K562 (cell line): ENCODE measurements around the gene SPDYE3.

ENCODE experiments used
- TF ChIP-seq, protein P1 (sequence below): fragments of 450-650 bp; IDR thresholded peaks from 2 replicates; pipeline ENCODE4 v1.6.1; 2017; ENCODE audit warnings: antibody characterized with exemption
- TF ChIP-seq, protein P2 (sequence below), 3 experiments: IDR thresholded peaks in 2 of 3; conservative IDR thresholded peaks in 1 of 3; 2 replicates each; pipeline ENCODE4 v1.5.1; 2011 to 2012; ENCODE audit warnings: low read length in 3 of 3, mild to moderate bottlenecking in 3 of 3, control low read depth in 2 of 3, improper control_type of control experiment in 1 of 3, inconsistent platforms in 1 of 3, low read depth in 1 of 3, mixed read lengths in 1 of 3, moderate library complexity in 1 of 3; ENCODE audit not compliant: insufficient read depth in 2 of 3

DNA sequence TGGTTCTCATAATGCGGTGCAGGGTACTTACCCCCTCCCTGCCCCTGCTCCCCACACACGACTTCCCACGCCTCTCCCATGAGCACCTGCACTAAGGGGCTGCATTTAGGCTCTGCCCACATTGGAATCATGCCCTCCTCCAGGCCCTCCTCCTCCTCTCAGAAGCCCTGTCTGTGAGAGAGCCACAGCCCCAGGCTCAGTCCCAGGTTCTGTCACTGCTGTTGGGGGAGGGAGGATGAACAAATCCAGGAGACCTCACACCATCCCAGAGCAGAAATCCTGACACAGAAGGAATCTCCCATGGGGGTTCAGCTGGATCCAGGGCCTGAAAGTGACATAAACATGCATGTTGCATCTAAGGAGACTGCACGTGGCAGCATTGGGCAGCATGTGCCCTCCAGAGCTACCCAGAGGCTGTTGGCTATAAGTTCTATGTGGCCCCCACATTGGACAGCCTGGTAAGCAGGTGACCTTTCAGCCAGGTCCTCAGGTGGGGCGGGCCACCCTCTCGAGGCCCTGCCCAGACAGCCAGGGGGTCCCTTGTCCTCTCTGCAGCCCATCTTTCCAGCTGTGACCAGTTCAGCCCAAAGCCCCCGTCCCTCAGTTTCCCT, 64.2 kb downstream of the SPDYE3 start:
- TF ChIP-seq, protein P1, sequence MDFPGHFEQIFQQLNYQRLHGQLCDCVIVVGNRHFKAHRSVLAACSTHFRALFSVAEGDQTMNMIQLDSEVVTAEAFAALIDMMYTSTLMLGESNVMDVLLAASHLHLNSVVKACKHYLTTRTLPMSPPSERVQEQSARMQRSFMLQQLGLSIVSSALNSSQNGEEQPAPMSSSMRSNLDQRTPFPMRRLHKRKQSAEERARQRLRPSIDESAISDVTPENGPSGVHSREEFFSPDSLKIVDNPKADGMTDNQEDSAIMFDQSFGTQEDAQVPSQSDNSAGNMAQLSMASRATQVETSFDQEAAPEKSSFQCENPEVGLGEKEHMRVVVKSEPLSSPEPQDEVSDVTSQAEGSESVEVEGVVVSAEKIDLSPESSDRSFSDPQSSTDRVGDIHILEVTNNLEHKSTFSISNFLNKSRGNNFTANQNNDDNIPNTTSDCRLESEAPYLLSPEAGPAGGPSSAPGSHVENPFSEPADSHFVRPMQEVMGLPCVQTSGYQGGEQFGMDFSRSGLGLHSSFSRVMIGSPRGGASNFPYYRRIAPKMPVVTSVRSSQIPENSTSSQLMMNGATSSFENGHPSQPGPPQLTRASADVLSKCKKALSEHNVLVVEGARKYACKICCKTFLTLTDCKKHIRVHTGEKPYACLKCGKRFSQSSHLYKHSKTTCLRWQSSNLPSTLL, result no peak
- TF ChIP-seq, protein P2, sequence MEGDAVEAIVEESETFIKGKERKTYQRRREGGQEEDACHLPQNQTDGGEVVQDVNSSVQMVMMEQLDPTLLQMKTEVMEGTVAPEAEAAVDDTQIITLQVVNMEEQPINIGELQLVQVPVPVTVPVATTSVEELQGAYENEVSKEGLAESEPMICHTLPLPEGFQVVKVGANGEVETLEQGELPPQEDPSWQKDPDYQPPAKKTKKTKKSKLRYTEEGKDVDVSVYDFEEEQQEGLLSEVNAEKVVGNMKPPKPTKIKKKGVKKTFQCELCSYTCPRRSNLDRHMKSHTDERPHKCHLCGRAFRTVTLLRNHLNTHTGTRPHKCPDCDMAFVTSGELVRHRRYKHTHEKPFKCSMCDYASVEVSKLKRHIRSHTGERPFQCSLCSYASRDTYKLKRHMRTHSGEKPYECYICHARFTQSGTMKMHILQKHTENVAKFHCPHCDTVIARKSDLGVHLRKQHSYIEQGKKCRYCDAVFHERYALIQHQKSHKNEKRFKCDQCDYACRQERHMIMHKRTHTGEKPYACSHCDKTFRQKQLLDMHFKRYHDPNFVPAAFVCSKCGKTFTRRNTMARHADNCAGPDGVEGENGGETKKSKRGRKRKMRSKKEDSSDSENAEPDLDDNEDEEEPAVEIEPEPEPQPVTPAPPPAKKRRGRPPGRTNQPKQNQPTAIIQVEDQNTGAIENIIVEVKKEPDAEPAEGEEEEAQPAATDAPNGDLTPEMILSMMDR (IDR thresholded peaks at IDR 0.05 in 2 of 3, conservative IDR thresholded peaks at IDR 0.05 in 1 of 3; ENCODE audit: insufficient read depth in 2 of 3, low read depth in 1 of 3, low read length in 3 of 3), result no peak
